NB4 (cell line): ENCODE data around the gene CCBE1.

Experiments used
- DNase-seq: peaks from one replicate; pipeline ENCODE4 v3.0.0; 2010; ENCODE audit warnings: low read depth
- H3K4me3 ChIP-seq: one replicate; pipeline ENCODE4 v1.5.1; 2011; ENCODE audit warnings: mild to moderate bottlenecking, low read depth, low read length, moderate library complexity
- MYC ChIP-seq: IDR thresholded peaks from 2 replicates; pipeline ENCODE4 v1.6.1; 2011; ENCODE audit warnings: low read depth, low read length
- POLR2A ChIP-seq: IDR thresholded peaks from 2 replicates; pipeline ENCODE4 v1.6.1; 2011; ENCODE audit warnings: mild to moderate bottlenecking; ENCODE audit not compliant: insufficient read length; ENCODE audit errors: extremely low read depth
- TF ChIP-seq, protein P1 (sequence below): IDR thresholded peaks from 2 replicates; pipeline ENCODE4 v1.6.1; 2011; ENCODE audit warnings: low read depth, low read length
- TF ChIP-seq, protein P2 (sequence below): IDR thresholded peaks from one replicate; pipeline ENCODE4 v1.5.1; 2012; ENCODE audit warnings: low read depth, low read length

Gene CCBE1

DNA sequence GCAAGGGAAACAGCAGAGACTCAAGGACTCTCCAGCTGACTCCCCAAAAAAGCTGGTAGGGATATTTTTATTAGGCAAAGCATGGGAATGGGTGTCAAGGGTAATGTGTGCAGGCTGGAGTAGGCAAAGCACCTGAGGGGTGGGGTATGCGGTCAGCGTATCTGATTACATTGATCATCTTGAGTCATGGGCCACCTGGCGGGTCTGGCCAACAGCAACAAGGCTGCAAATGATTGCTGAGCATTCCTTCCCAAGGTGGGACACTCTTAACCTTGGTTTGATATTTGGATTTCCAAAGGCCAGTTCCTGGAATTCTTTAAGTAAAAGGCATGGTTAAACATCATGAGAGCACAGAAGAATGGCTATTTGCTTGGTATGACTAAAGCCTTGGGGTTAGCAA, 32.6 kb upstream of the CCBE1 start:
- H3K4me3 ChIP-seq, result no peak overlapping the region
- no peak for DNase-seq
- TF ChIP-seq, protein P1, sequence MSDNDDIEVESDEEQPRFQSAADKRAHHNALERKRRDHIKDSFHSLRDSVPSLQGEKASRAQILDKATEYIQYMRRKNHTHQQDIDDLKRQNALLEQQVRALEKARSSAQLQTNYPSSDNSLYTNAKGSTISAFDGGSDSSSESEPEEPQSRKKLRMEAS, result no peak
- TF ChIP-seq POLR2A (no peak), MYC (no peak)
- TF ChIP-seq, protein P2, sequence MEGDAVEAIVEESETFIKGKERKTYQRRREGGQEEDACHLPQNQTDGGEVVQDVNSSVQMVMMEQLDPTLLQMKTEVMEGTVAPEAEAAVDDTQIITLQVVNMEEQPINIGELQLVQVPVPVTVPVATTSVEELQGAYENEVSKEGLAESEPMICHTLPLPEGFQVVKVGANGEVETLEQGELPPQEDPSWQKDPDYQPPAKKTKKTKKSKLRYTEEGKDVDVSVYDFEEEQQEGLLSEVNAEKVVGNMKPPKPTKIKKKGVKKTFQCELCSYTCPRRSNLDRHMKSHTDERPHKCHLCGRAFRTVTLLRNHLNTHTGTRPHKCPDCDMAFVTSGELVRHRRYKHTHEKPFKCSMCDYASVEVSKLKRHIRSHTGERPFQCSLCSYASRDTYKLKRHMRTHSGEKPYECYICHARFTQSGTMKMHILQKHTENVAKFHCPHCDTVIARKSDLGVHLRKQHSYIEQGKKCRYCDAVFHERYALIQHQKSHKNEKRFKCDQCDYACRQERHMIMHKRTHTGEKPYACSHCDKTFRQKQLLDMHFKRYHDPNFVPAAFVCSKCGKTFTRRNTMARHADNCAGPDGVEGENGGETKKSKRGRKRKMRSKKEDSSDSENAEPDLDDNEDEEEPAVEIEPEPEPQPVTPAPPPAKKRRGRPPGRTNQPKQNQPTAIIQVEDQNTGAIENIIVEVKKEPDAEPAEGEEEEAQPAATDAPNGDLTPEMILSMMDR, result no peak

DNA sequence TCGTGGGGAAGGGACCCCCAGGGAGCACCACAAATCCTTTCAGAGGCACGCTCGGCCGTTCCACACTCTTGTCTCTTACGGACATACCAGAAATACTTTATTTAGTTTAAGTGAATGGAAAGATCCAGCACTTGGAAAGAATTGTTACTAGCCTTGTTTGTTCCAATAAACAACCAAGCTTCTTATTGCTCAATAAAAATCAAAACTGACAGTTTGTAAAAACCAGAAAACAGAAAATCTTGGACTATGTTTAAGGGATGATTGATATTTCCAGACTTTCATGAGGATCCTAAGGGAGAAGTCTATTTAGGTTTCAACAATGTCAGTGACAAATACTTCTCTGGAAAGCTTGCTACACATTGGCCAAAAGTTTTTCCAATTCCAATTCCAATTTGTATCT, 31.6 kb upstream of the CCBE1 start:
- no peak overlapping the region for H3K4me3 ChIP-seq
- TF ChIP-seq POLR2A (no peak), MYC (no peak)
- TF ChIP-seq, protein P2, result no peak
- TF ChIP-seq, protein P1, result no peak
- DNase-seq, result no peak

DNA sequence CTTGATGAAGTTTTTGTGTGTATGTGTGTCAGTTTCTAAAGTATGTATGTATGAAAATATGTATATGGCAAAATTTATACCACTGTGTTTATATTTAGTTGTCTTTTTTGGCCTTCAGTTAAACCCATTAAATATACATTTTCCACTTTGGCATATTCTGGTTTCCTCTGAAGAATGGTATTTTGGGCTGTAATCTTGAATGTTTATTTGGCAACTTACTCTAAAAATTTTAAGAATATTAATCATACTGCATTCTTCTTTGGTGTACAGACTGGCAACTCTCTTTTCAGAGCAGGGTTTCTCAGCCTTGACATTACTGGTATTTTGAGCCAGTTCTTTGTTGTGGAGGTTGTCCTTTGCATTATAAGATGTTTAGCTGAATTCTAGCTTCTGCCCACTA, 27.9 kb upstream of the CCBE1 start:
- no peak for DNase-seq
- TF ChIP-seq, protein P1, result no peak
- TF ChIP-seq MYC (no peak), POLR2A (no peak)
- TF ChIP-seq, protein P2, result no peak
- no peak overlapping the region for H3K4me3 ChIP-seq

DNA sequence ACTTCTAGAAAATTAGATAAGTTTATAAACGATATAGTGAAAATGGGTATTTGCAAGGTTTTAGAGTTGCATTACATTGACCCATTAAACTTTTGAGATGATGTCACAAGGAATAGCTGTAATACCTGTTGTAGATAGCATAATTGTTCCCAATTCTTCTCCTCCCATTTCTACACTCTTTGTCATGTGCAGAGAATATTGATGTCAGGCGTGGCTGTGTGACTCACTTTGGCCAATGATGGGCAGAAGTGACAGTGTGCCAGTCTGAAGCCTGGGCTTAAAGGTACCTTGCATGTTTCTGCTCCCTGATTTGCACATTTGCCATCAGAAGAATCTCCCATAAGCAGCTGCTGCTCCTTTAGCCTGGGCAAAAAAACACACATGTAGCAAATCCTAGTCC, 26.9 kb upstream of the CCBE1 start:
- H3K4me3 ChIP-seq, result no peak overlapping the region
- DNase-seq, result no peak
- TF ChIP-seq MYC (no peak), POLR2A (no peak)
- TF ChIP-seq, protein P1, result no peak
- TF ChIP-seq, protein P2, result no peak

DNA sequence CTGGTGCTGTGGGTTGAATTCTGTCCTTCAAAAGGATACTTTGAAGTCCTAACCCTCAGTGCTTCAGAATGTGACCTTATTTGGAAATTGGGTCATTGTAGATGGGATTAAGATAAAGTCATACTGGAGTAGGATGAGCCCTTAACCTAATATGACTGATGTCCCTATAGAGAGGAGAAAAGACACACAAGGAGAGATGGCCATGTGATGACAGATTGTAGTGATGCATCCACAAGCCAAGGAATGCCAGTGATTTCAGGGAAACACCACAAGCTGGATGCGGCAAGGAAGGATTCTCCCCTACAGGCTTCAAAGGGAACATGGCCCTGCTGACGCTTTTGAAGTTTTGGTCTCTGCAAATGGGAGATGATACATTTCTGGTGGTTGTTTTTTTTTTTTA, 24.7 kb upstream of the CCBE1 start:
- TF ChIP-seq, protein P2, result no peak
- TF ChIP-seq POLR2A (no peak), MYC (no peak)
- TF ChIP-seq, protein P1, result no peak
- no peak for DNase-seq
- H3K4me3 ChIP-seq, result no peak overlapping the region

DNA sequence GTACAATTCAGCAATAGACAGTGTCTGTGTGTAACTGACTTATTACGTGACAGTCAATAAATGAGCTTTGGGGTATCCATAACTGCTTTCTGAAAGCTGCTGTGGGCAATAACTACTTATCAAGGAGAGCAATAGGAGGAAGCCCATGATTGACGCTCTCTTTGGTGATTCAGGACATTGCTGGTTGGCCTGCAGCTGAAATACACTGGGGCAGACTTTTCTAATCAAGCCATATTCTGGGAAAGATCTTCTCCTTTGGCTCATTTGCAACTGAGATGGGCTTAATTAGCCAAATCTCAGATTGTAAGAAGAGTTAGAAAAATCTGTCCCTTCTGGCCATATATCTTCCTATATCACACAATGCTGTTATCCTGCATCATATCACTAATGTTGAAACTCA, 24.0 kb upstream of the CCBE1 start:
- no peak for DNase-seq
- TF ChIP-seq, protein P2, result no peak
- TF ChIP-seq MYC (no peak), POLR2A (no peak)
- TF ChIP-seq, protein P1, result no peak
- H3K4me3 ChIP-seq, result no peak overlapping the region
